ENCODE data around the gene ASNSD1.
"Not testable (repeated sequence)": the region's sequence is repeated elsewhere in the genome, so short reads cannot be mapped to it uniquely, and the experiment has no call there.

Gene ASNSD1

DNA sequence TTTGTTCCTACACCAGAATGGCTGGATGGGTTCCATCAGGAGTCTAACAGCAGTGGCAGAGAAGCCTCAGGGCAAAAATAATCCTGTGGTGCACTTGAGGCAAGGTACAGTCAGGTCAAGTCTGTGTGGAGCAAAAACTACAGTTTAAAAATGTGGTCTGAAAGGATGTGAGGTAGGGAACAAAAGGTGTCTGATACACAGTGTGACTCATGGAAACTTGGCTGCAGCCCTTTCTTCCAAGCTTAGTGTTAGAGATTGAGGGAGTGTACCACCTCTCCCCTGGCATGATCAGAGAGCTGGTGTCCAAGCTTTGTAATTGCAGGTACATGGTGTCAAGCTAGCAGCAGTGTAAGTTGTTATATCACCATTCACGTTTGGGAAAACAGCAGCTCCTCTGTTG lies 22.1 kb downstream of the ASNSD1 start:
- H3K9me3 Mint-ChIP-seq: peaks cover 0 to 2% of the 10 kb centered on the region in 2 donors
- H3K4me1 Mint-ChIP-seq (ENCODE audit: low read depth in 2 of 2): peaks cover 28 to 34% of the 10 kb centered on the region in 2 donors
- H3K4me3 Mint-ChIP-seq: no peak overlapping the region
- DNase-seq (no peak), ATAC-seq (replicated peaks) (no peak)
- no peaks in the 10 kb centered on the region for H3K36me3 Mint-ChIP-seq (ENCODE audit: insufficient read depth)
- no peak overlapping the region for H3K27ac Mint-ChIP-seq
- no peaks in the 10 kb centered on the region for H3K27me3 Mint-ChIP-seq

DNA sequence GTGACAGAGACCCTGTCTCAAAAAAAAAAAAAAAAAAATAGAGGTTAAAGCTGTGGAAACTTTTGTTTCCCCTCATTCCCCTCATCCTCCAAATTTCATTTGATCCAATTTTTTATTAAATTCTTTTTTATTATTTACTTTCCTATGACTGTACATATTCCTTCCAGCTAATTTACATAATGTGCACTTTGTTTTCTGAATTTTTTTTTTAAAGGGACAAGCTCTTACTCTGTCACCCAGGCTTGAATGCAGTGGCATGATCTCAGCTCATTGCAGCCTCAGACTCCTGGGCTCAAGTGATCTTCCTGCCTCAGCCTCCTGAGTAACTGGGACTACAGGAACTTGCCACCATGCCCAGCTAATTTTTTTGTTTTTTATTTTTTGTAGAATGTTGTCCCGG lies 23.6 kb downstream of the ASNSD1 start:
- Mint-ChIP-seq H3K27me3 (no peaks in the 10 kb centered on the region), H3K27ac (peak overlapping the region in 1 of 2 donors; percentile 64), H3K36me3 (ENCODE audit: insufficient read depth) (no peaks in the 10 kb centered on the region), H3K4me1 (ENCODE audit: low read depth in 2 of 2) (peaks cover 19 to 23% of the 10 kb centered on the region in 2 donors), H3K4me3 (no peak overlapping the region), H3K9me3 (no peaks in the 10 kb centered on the region)
- ATAC-seq (replicated peaks): no peak
- DNase-seq: no peak

DNA sequence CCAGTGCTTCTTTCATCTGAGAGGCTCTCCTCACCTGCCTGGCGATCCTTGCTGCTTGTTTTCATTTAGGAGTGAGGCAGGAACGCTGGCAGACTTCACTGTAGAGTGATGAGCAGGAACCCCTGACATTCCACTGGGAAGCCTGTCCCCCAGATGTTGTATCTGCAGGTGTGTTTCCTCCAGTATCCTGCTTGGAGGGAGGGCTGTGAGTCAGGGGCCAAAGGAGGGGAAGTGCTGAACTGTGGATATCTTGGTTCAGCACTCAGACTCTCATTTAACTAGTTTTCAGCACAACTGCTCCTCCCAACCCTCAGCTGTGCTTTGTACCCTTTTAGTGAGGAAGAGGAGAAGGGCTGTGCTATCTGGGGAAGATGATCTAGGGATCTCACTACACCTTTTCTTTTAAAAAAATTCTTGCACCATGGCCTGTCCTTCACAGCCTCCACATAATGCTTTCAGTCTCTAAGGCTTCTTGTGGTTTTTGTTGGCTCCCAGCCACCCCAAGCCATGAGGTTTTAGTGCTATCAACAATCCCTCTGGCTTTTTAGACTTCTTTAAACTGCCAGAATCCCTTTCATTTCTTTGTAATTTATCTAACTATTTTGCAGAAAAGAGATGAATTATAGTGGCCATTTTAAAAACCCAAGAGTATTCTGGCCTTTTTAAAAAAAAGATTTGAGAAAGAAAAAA lies 24.4 kb downstream of the ASNSD1 start:
- no peak for DNase-seq
- H3K36me3 Mint-ChIP-seq (ENCODE audit: insufficient read depth): no peaks in the 10 kb centered on the region
- H3K9me3 Mint-ChIP-seq: no peaks in the 10 kb centered on the region
- peaks cover 14 to 19% of the 10 kb centered on the region in 2 donors for H3K4me1 Mint-ChIP-seq (ENCODE audit: low read depth in 2 of 2)
- no peak for ATAC-seq (replicated peaks)
- H3K4me3 Mint-ChIP-seq: no peak overlapping the region
- H3K27me3 Mint-ChIP-seq: no peaks in the 10 kb centered on the region
- H3K27ac Mint-ChIP-seq: peak overlapping the region; percentile 41 to 64

DNA sequence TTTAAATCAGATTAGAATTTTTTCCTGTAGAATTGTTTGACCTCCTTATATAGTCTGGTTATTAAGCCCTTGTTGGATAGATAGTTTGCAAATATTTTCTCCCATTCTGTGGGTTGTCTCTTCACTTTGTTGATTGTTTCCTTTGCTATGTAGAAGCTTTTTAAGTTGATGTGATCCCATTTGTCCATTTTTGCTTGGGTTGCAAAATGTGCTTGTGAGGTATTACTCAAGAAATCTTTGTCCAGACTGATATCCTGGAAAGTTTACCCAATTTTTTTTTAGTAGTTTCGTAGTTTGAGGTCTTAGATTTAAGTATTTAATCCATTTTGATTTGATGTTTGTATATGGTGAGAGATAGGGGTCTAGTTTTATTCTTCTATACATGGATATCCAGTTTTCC lies 26.5 kb downstream of the ASNSD1 start:
- peaks cover 14 to 16% of the 10 kb centered on the region in 2 donors for H3K4me1 Mint-ChIP-seq (ENCODE audit: low read depth in 2 of 2)
- not testable (repeated sequence) for H3K9me3 Mint-ChIP-seq; H3K36me3 Mint-ChIP-seq (ENCODE audit: insufficient read depth); DNase-seq; H3K27me3 Mint-ChIP-seq; ATAC-seq (replicated peaks); H3K4me3 Mint-ChIP-seq
- peak overlapping the region in 1 of 2 donors; percentile 64 for H3K27ac Mint-ChIP-seq

DNA sequence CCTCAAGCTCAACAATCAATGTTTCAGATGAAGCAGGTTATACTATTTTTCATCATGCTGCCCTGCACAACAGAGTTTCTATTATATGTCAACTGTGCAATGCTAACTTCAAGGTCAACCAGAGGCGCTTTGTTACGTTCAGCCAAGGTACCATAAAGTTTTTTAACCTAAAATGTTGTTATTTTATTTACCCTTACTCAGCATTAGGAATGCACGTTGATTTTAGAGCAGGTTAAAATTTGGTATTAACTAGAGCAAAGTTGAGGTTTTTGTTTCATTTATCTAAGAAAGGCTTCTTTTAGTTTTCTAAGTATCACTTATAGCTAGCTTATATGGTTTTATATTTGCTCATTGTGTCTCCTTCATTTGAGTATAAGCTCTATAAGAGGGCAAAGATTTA lies 35.0 kb downstream of the ASNSD1 start:
- Mint-ChIP-seq H3K36me3 (ENCODE audit: insufficient read depth) (peaks cover 12% of the 10 kb centered on the region), H3K4me3 (no peak overlapping the region), H3K27me3 (no peaks in the 10 kb centered on the region), H3K27ac (no peak overlapping the region), H3K4me1 (ENCODE audit: low read depth in 2 of 2) (peaks cover 0 to 1% of the 10 kb centered on the region in 2 donors), H3K9me3 (no peaks in the 10 kb centered on the region)
- DNase-seq (no peak), ATAC-seq (replicated peaks) (no peak)

DNA sequence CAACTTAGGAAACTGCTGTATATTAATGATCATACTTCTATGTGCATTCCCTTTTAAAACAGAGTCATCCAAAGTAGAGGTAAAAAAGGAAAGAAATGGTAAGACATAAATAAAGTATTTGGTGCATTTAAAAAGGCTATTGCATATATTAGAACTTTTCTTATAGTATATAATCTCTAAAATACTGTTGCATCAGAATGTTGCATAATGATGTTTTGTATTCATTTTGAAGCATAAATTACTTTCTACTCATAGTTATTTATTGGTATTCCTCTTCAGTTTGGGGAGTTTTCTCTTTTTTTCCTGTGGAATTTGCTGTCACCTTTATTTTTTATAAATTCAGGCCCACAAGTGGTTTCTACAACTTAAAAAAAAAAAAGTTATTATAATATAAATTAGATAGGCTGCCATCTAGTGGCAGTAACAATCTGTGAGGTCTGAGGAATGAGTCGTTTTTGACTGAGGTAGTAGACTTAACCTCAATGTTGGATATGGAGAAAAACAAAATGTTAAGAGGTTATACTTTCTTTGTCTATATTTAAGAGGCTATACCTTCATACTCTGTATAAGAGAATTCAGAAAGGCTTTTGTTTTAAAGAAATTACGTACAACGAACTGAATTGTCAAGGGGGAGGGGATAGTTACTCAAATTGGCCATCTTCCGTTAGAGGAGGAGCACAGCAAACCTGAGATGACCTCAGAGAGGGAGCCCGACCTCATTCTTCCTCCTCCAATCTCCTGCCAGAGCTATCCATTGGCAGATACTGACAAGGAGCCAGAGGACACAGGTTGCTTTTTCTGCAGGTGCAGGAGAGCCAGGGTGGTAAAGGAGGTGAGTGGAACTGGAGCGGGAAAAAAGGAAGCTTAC lies 37.0 kb downstream of the ASNSD1 start:
- peaks cover 0 to 1% of the 10 kb centered on the region in 2 donors for H3K4me1 Mint-ChIP-seq (ENCODE audit: low read depth in 2 of 2)
- H3K36me3 Mint-ChIP-seq (ENCODE audit: insufficient read depth): peaks cover 6% of the 10 kb centered on the region
- peak overlapping the region in 1 of 2 donors; percentile 24 for H3K4me3 Mint-ChIP-seq
- peak overlapping the region in 1 of 2 donors; percentile 10 for H3K27ac Mint-ChIP-seq
- H3K9me3 Mint-ChIP-seq: no peaks in the 10 kb centered on the region
- ATAC-seq (replicated peaks): peak; percentile 69
- peak; percentile 33 to 44 (median 43) for DNase-seq
- no peaks in the 10 kb centered on the region for H3K27me3 Mint-ChIP-seq

DNA sequence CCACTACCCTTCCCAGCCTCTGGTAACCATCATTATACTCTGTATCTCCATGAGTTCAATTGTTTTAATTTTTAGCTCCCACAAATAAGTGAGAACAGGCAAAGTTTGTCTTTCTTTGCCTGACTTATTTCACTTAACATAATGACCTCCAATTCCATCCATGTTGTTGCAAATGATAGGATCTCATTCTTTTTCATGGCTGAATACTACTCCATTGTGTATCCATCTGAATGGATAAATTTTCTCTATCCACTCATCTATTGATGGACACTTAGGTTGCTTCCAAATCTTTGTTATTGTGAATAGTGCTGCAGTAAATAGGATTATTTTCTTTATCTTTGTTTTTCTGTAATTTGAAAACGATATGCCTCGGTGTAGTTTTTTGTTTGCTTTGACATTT lies 39.4 kb downstream of the ASNSD1 start:
- Mint-ChIP-seq H3K4me3 (no peak overlapping the region), H3K4me1 (ENCODE audit: low read depth in 2 of 2) (peaks cover 0 to 1% of the 10 kb centered on the region in 2 donors), H3K36me3 (ENCODE audit: insufficient read depth) (peaks cover 3% of the 10 kb centered on the region), H3K27ac (no peak overlapping the region), H3K9me3 (no peaks in the 10 kb centered on the region), H3K27me3 (no peaks in the 10 kb centered on the region)
- DNase-seq (no peak), ATAC-seq (replicated peaks) (no peak)

DNA sequence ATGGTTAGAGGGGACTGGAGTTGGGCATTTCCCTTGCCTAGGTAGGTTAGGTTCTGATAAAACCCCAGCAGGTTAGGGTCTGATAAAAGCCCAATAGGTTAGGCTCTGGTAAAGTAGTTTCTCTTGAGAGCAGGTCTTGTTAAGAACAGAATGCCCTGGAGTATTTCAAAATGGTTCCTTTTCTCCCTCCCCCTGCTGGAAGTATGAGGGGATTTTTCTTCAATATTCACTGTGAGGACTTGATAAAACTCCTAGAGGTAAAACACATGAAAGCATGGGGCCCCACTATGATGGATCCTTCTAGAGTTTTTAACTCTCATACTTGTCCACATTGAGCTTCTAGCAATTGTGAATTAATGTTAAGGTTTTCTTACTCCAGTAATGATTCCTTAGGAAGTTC lies 40.8 kb downstream of the ASNSD1 start:
- no peaks in the 10 kb centered on the region for H3K9me3 Mint-ChIP-seq
- peaks cover under 1% of the 10 kb centered on the region for H3K36me3 Mint-ChIP-seq (ENCODE audit: insufficient read depth)
- peaks cover 0 to 1% of the 10 kb centered on the region in 2 donors for H3K4me1 Mint-ChIP-seq (ENCODE audit: low read depth in 2 of 2)
- no peak overlapping the region for H3K4me3 Mint-ChIP-seq
- ATAC-seq (replicated peaks) (no peak), DNase-seq (no peak)
- no peaks in the 10 kb centered on the region for H3K27me3 Mint-ChIP-seq
- H3K27ac Mint-ChIP-seq: no peak overlapping the region

DNA sequence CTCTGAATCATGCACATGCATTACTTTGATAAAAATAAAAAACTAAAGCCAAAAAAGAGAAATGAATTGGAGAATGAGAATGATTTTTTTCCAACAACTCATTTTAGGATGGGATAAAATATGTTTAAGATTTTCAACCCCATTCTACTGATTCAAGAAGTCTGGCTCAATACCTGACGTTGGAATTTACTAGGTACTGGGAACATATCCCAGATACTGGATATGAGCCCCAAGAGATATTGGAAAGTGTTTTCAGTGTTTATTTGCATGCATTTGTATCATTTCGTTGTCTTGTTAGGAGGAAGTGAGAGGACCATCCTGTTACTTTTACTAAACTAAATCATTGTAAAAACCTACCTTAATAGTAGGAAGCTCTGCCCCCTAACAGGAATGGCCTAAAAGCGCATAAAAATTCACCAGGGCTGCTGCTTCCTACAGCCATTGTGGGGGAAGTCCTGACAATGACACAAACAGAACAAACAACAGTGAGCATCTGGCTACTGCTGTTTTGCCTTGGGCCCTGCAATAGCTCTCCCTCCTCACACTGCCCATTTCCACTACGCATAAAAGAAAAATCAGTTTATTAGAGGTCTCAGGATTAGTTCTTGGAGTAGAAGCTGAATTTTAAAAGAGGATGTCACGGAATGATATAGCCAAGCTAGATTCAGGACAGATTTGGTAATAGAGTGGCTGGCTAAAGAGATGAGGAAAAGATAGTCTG lies 48.4 kb downstream of the ASNSD1 start:
- no peak for DNase-seq
- no peaks in the 10 kb centered on the region for H3K4me1 Mint-ChIP-seq (ENCODE audit: low read depth in 2 of 2)
- no peaks in the 10 kb centered on the region for H3K36me3 Mint-ChIP-seq (ENCODE audit: insufficient read depth)
- H3K9me3 Mint-ChIP-seq: no peaks in the 10 kb centered on the region
- H3K27me3 Mint-ChIP-seq: no peaks in the 10 kb centered on the region
- H3K27ac Mint-ChIP-seq: no peak overlapping the region
- H3K4me3 Mint-ChIP-seq: no peak overlapping the region
- no peak for ATAC-seq (replicated peaks)

DNA sequence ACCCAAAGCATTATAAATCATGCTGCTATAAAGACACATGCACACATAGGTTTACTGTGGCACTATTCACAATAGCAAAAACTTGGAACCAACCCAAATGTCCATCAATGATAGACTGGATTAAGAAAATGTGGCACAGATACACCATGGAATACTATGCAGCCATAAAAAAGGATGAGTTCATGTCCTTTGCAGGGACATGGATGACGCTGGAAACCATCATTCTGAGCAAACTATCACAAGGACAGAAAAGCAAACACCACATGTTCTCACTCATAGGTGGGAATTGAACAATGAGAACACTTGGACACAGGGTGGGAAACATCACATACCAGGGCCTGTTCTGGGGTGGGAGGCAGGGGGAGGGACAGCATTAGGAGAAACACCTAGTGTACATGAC lies 56.3 kb downstream of the ASNSD1 start:
- ATAC-seq (replicated peaks); H3K4me3 Mint-ChIP-seq; H3K4me1 Mint-ChIP-seq (ENCODE audit: low read depth in 2 of 2); H3K27me3 Mint-ChIP-seq; H3K36me3 Mint-ChIP-seq (ENCODE audit: insufficient read depth); H3K27ac Mint-ChIP-seq; H3K9me3 Mint-ChIP-seq; DNase-seq: not testable (repeated sequence)

DNA sequence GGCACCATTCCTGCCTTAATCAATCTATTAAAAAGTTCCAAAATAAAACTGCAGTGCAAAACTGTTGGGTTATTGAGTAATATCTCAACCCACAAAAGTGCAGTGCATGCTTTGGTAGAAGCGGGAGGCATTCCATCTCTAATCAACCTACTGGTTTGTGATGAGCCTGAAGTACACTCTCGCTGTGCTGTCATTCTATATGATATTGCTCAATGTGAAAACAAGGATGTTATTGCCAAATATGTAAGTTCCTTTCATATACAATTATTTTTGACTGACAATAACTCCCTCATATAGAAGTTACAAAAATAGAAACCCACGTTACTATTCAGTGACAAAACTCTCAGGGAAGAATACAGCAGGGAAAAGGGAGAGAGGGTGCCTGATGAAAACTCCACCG lies 58.3 kb downstream of the ASNSD1 start:
- H3K9me3 Mint-ChIP-seq: peaks cover 0 to 2% of the 10 kb centered on the region in 2 donors
- no peak for ATAC-seq (replicated peaks)
- no peaks in the 10 kb centered on the region for H3K4me1 Mint-ChIP-seq (ENCODE audit: low read depth in 2 of 2)
- H3K4me3 Mint-ChIP-seq: no peak overlapping the region
- no peak for DNase-seq
- no peak overlapping the region for H3K27ac Mint-ChIP-seq
- H3K36me3 Mint-ChIP-seq (ENCODE audit: insufficient read depth): no peaks in the 10 kb centered on the region
- no peaks in the 10 kb centered on the region for H3K27me3 Mint-ChIP-seq
